Heart left ventricle (tissue), 13 donors: Measurements from ENCODE around the gene ITIH2.

Experiments
- CTCF ChIP-seq, 12 donors: fragments of 200-600 bp; sonication (generic) in 4 of 12; IDR thresholded peaks; one replicate each; pipeline versions ENCODE4 v1.5.0 to v1.8.0; 2018 to 2022; ENCODE audit warnings: antibody characterized with exemption in 12 of 12, mild to moderate bottlenecking in 5 of 12
- POLR2A ChIP-seq, 2 donors: fragments of 450-650 bp; IDR thresholded peaks; one replicate each; pipeline ENCODE4 v1.6.1; 2017; ENCODE audit warnings: antibody characterized with exemption in 2 of 2, mild to moderate bottlenecking in 2 of 2, moderate library complexity in 2 of 2
- donor health status: ischemic (EF 13 %, LVEDD 7.1; RV severe dilation, severe dysfunction).
- donor health status: DM: no; HTN: yes; CAD: no.
- donor health status: DM: no; HTN: no; CAD: no.
- donor health status: ischemic (EF 25% LVEDD 6.9; RV normal size, moderate dysfunction).
- donor health status: ischemic (EF 25% LVEDD 5.7; RV mildly dilated, moderate dysfunction).
- donor health status: ischemic (EF 35%, LVEDD 5.7; RV mildly dilated, moderate dysfunction).
- donor health status: nonischemic (EF 11% LVEDD 7.7; RV severe dilation, severe dysfunction).
- donor health status: DM: yes; HTN: yes; CAD: no.
- donor health status: PGD.
- donor health status: ischemic (EF 29% LVEDD 5.4; RV normal size, mild dysfunction).
- donor health status: nonischemic (EF 23%, LVEDD 6.1; RV moderate dilation, normal function).

GRCh38 chr10:7789390-7789789, 86.3 kb downstream of the ITIH2 start:
- TF ChIP-seq CTCF (IDR thresholded peaks at IDR 0.05) = no peak
- no peak for TF ChIP-seq POLR2A (IDR thresholded peaks at IDR 0.05)
